HepG2 (cell line): ENCODE results near the gene ASB4. TPM values are rescaled to one million over a fixed set of nuclear protein-coding genes. Genes with fewer than 3 reads are reported as not detected.

Experiments
- ARID2 ChIP-seq: sonication (generic); formaldehyde crosslinking; IDR thresholded peaks from 2 replicates; pipeline ENCODE4 v1.8.1; 2022; ENCODE audit warnings: mild to moderate bottlenecking, missing genetic modification reagents, borderline replicate concordance
- ARNT2 ChIP-seq: sonication (generic); formaldehyde crosslinking; IDR thresholded peaks from 2 replicates; pipeline ENCODE4 v1.8.0; 2022; ENCODE audit warnings: mild to moderate bottlenecking, low read depth, missing genetic modification reagents, moderate library complexity
- CBFB ChIP-seq: sonication (generic); formaldehyde crosslinking; IDR thresholded peaks from 2 replicates; pipeline ENCODE4 v1.4.0; 2020; ENCODE audit warnings: missing genetic modification reagents
- FOXJ3 ChIP-seq: sonication (generic); formaldehyde crosslinking; IDR thresholded peaks from 2 replicates; pipeline ENCODE4 v1.4.0; 2020; ENCODE audit warnings: missing genetic modification reagents, mild to moderate bottlenecking, borderline replicate concordance
- NCOA5 ChIP-seq: sonication (generic); formaldehyde crosslinking; IDR thresholded peaks from 2 replicates; pipeline ENCODE4 v1.4.0; 2020; ENCODE audit warnings: missing genetic modification reagents
- ONECUT2 ChIP-seq: sonication (generic); formaldehyde crosslinking; IDR thresholded peaks from 2 replicates; pipeline ENCODE4 v1.4.0; 2020; ENCODE audit warnings: missing genetic modification reagents
- SALL1 ChIP-seq: sonication (generic); formaldehyde crosslinking; IDR thresholded peaks from 2 replicates; pipeline ENCODE4 v1.8.0; 2022; ENCODE audit warnings: mild to moderate bottlenecking, missing genetic modification reagents
- SOX5 ChIP-seq: IDR thresholded peaks from 2 replicates; pipeline ENCODE4 v1.6.1; 2016; ENCODE audit warnings: borderline replicate concordance
- TBX2 ChIP-seq: sonication (generic); formaldehyde crosslinking; IDR thresholded peaks from 2 replicates; pipeline ENCODE4 v1.5.0; 2020; ENCODE audit warnings: missing genetic modification reagents, mild to moderate bottlenecking, borderline replicate concordance
- THAP9 ChIP-seq: sonication (generic); formaldehyde crosslinking; IDR thresholded peaks from 2 replicates; pipeline ENCODE4; 2020; ENCODE audit warnings: missing genetic modification reagents, mild to moderate bottlenecking, borderline replicate concordance
- ZBTB20 ChIP-seq: sonication (generic); formaldehyde crosslinking; IDR thresholded peaks from 2 replicates; pipeline ENCODE4 v1.8.1; 2023; ENCODE audit warnings: missing genetic modification reagents, low read depth, mild to moderate bottlenecking, borderline replicate concordance
- ZMYM4 ChIP-seq: sonication (generic); formaldehyde crosslinking; IDR thresholded peaks from 2 replicates; pipeline ENCODE4 v1.8.1; 2023; ENCODE audit warnings: mild to moderate bottlenecking, missing genetic modification reagents
- ZNF512B ChIP-seq: sonication (generic); formaldehyde crosslinking; IDR thresholded peaks from 2 replicates; pipeline ENCODE4 v1.5.1; 2020; ENCODE audit warnings: missing genetic modification reagents, mild to moderate bottlenecking, borderline replicate concordance
- ZNF574 ChIP-seq: sonication (generic); formaldehyde crosslinking; IDR thresholded peaks from 2 replicates; pipeline ENCODE4 v1.4.0; 2020; ENCODE audit warnings: missing genetic modification reagents
- ZNF609 ChIP-seq: sonication (generic); formaldehyde crosslinking; IDR thresholded peaks from 2 replicates; pipeline ENCODE4 v1.4.0; 2020; ENCODE audit warnings: mild to moderate bottlenecking, missing genetic modification reagents, borderline replicate concordance
- polyA plus RNA-seq, 8 experiments: library from polyadenylated mRNA; depleted of rRNA in 3 of 8; stranded (reverse) in 7 of 8; unstranded in 1 of 8; fragments of >200 nt; fragmentation: Illumina TruSeq in 4 of 8; extraction: Trizol in 4 of 8; gene quantifications; 2 replicates each; pipeline versions ENCODE4 v1.2.1 to v1.2.3, GENCODE V29; 2011 to 2016; ENCODE audit warnings: low read depth in 4 of 8, missing spikeins in 1 of 8, mixed read lengths in 1 of 8; ENCODE audit not compliant: insufficient read depth in 1 of 8
- total RNA-seq, 5 experiments: library from RNA; depleted of rRNA; stranded (reverse); fragments of >200 nt; fragmentation: Illumina TruSeq; extraction: Trizol; gene quantifications; 2 replicates each; pipeline ENCODE4 v1.2.3, GENCODE V29; 2016; ENCODE audit warnings: low read depth in 1 of 5

Gene ASB4
- total and polyA plus RNA-seq, 2 of the 13 experiments (the other 11 are each of a cell fraction or from before 2014, with no cell fraction given), result 1.1 to 4.0 TPM

- TF ChIP-seq THAP9 (CRISPR knock-in tag) (no peak), NCOA5 (CRISPR knock-in tag) (no peak), ZNF609 (CRISPR knock-in tag) (peak; percentile 89), ZBTB20 (CRISPR knock-in tag) (peak; percentile 47; the same call in 1 of the 2 replicates), ARID2 (no peak), SOX5 (peak; percentile 91), ZNF574 (CRISPR knock-in tag) (peak; percentile 50; the same call in 1 of the 2 replicates), TBX2 (CRISPR knock-in tag) (peak; percentile 77), FOXJ3 (peak; percentile 91; the same call in 1 of the 2 replicates), ZMYM4 (CRISPR knock-in tag) (peak; percentile 65; the same call in 1 of the 2 replicates), SALL1 (CRISPR knock-in tag) (peak; percentile 95; the same call in 1 of the 2 replicates), CBFB (CRISPR knock-in tag) (peak; percentile 85), ZNF512B (0 out of 2 replicates have a peak, but pooled peaks have one; percentile 23), ARNT2 (no peak), ONECUT2 (CRISPR knock-in tag) (peak; percentile 50)
These were observed 45.2 kb upstream of the ASB4 start (continued) for GRCh38 chr7:95440394-95441038.
